Fibroblast of lung (primary cell): ENCODE measurements around the gene AGAP4.
"Not testable (repeated sequence)": the region's sequence is repeated elsewhere in the genome, so short reads cannot be mapped to it uniquely, and the experiment has no call there.

Experiments used
- EZH2 ChIP-seq: IDR thresholded peaks from 2 replicates; pipeline ENCODE4 v1.5.1; 2012; ENCODE audit warnings: low read length, control low read depth, mild to moderate bottlenecking; ENCODE audit errors: missing control alignments
- TF ChIP-seq, protein P1 (sequence below), 2 donors: IDR thresholded peaks in 1 of 2; conservative IDR thresholded peaks in 1 of 2; 1 replicate in 1 of 2; 2 replicates in 1 of 2; pipeline ENCODE4 v1.5.1; 2011 to 2012; ENCODE audit warnings: low read length in 2 of 2, control low read depth in 1 of 2, inconsistent platforms in 1 of 2, low read depth in 1 of 2, mild to moderate bottlenecking in 1 of 2

DNA sequence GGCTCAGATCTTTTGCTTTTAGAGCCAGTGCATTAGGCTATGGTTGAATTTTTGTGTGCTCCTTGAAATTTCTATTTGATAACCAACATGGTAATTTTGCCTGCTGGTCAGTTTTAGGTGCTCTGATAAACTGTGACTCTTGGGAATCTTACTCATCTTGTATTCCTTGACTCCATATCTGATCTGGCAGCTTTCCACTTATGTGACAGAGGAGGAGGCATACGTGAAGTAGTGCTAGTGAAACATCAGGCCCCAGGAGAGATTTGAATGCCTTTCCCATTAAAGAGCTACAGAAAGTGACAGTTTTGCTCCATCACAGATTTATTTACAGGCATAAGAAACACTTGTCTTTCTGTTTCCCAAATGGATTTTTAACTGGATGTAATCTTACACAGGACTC lies 61.1 kb downstream of the AGAP4 start:
- TF ChIP-seq, protein P1, sequence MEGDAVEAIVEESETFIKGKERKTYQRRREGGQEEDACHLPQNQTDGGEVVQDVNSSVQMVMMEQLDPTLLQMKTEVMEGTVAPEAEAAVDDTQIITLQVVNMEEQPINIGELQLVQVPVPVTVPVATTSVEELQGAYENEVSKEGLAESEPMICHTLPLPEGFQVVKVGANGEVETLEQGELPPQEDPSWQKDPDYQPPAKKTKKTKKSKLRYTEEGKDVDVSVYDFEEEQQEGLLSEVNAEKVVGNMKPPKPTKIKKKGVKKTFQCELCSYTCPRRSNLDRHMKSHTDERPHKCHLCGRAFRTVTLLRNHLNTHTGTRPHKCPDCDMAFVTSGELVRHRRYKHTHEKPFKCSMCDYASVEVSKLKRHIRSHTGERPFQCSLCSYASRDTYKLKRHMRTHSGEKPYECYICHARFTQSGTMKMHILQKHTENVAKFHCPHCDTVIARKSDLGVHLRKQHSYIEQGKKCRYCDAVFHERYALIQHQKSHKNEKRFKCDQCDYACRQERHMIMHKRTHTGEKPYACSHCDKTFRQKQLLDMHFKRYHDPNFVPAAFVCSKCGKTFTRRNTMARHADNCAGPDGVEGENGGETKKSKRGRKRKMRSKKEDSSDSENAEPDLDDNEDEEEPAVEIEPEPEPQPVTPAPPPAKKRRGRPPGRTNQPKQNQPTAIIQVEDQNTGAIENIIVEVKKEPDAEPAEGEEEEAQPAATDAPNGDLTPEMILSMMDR (conservative IDR thresholded peaks at IDR 0.05 in 1 of 2, IDR thresholded peaks at IDR 0.05 in 1 of 2; ENCODE audit: low read depth in 1 of 2, low read length in 2 of 2) = not testable (repeated sequence)
- TF ChIP-seq EZH2 = not testable (repeated sequence)
